Astrocyte of the cerebellum (primary cell): ENCODE results near the gene MAN2A2.
A peak's percentile ranks its signal among the peaks of the same experiment; 100 is the strongest.

Experiments
- DNase-seq: peaks from one replicate; pipeline ENCODE4 v3.0.0-alpha.2; 2011; ENCODE audit warnings: low read depth
- H3K4me3 ChIP-seq: 2 replicates; pipeline ENCODE4 v1.5.1; 2011; ENCODE audit warnings: mild to moderate bottlenecking, low read depth, low read length, moderate library complexity
- CTCF ChIP-seq: IDR thresholded peaks from 2 replicates; pipeline ENCODE4 v1.5.1; 2012; ENCODE audit warnings: low read length, low read depth, moderate library complexity, mild to moderate bottlenecking; ENCODE audit errors: missing control alignments
- in situ Hi-C: cut with HindIII; loops from 2 replicates; pipeline ENCODE4 v1.10.0; 2017; ENCODE audit warnings: low sequenced_read_pairs

The MAN2A2 gene

GRCh38 chr15:90957791-90958190 is 54.7 kb downstream of the MAN2A2 start:
- in situ Hi-C loops: no loop called here
- H3K4me3 ChIP-seq: peak overlapping the region; percentile 48

GRCh38 chr15:90959028-90959595 is 56.0 kb downstream of the MAN2A2 start:
- no peak for DNase-seq
- no peak overlapping the region for H3K4me3 ChIP-seq
- in situ Hi-C loops: no loop called here
- TF ChIP-seq CTCF: no peak

More at GRCh38 chr15:90957791-90958190, 54.7 kb downstream of the MAN2A2 start:
- no peak for DNase-seq
- TF ChIP-seq CTCF: no peak

GRCh38 chr15:90959894-90960293 is 56.8 kb downstream of the MAN2A2 start:
- DNase-seq: no peak
- no peak for TF ChIP-seq CTCF
- no peak overlapping the region for H3K4me3 ChIP-seq
- in situ Hi-C loops: no loop called here

GRCh38 chr15:90960298-90961091 is 57.4 kb downstream of the MAN2A2 start:
- no peak overlapping the region for H3K4me3 ChIP-seq
- DNase-seq: no peak
- no peak for TF ChIP-seq CTCF
- in situ Hi-C loops: no loop called here

GRCh38 chr15:90962021-90962420 is 58.9 kb downstream of the MAN2A2 start:
- no peak for DNase-seq
- H3K4me3 ChIP-seq: no peak overlapping the region
- no peak for TF ChIP-seq CTCF
- in situ Hi-C loops: no loop called here

GRCh38 chr15:90966262-90966661 is 63.2 kb downstream of the MAN2A2 start:
- no peak overlapping the region for H3K4me3 ChIP-seq
- TF ChIP-seq CTCF: no peak
- DNase-seq: no peak
- in situ Hi-C loops: no loop called here
